HG03066 (cell line): Measurements from ENCODE around the gene NME2.

ENCODE experiments used
- ATAC-seq: cut with Tn5 transposase; IDR thresholded peaks from one replicate; pipeline ENCODE4 v1.9.1; 2021; ENCODE audit warnings: low read depth; ENCODE audit not compliant: unreplicated experiment

The NME2 gene

DNA sequence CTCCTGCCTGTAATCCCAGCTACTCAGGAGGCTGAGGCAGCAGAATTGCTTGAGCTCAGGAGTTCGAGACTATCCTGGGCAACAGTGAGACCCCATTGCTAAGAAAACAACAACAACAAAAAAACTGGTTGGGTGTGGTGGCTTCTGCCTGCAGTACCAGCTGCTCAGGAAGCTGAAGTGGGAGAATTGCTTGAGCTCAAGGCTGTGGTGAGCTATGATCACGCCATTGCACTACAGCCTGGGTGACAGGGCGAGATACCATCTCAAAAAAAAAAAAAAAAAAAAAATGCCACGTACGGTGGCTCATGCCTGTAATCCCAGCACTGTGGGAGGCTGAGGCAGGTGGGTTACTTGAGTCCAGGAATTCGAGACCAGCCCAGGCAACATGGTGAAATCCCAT, 34.1 kb downstream of the NME2 start:
- ATAC-seq = no peak

DNA sequence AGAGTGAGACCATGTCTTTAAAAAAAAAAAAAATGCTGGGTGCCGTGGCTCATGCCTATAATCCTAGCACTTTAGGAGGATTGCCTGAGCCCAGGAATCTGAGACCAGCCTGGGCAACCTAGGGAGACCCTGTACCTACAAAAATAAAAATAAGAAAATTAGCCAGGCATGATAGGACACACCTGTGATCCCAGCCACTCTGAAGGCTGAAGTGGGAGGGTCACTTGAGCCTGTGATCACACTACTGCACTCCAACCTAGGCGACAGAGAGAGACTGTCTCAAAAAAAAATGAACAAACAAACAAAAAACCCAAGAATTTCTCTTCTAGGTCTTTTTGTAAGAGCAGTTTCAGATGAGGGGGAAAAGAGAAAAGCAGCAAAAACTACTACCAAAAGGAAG, 34.6 kb downstream of the NME2 start:
- ATAC-seq = no peak

DNA sequence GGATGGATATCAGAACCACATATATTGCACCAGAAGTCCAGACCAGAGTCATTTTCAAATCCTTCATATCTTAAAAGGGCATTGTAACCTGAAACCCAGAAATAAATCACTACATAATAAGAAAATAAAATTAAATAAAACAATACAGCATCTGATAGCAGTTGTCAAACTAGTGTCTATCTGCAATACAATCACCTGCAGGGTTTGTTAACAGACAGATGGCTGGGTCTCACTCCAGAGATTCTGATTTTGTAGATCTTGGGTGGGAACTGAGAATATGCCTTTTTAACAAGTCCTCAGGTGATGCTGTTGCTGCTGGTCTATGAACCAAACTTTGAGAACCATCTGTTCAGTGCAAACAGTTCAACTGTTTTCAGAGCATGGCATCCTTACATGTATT, 37.6 kb downstream of the NME2 start:
- ATAC-seq = no peak

DNA sequence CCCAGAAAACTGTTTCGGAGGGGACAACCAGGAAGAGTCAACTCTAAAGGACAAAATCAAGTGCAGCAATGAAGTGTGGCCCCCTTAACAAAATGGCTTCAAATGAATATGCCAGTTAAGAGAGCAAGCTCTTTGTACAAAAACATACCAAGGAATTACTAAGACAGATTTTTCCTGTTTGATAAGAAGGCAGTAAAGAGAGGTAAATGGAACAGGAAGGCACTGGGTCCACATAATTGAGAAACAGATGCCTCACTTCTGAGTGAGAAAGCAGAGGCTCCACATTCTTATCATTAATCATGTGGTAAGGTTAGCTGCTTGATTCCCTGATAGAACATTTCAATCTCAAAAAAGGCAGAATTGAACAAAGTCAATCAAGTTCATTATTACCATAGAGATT, 48.7 kb downstream of the NME2 start:
- no peak for ATAC-seq

DNA sequence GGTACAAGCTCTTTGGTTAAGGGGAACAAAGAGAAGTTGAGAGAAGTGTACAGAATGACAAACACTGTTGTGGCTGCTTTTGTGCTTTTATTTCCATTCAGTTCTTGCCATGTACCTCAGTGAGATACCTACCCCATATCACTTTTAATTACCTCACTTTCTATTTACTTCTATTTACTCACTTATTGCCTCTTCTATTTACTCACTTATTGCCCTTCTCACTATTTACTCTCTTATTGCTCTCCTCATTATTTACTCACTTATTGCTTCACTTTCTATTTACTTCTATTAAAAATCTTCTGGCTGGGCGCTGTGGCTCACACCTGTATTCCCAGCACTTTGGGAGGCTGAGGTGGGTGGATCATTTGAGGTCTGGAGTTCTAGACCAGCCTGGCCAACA, 51.7 kb downstream of the NME2 start:
- no peak for ATAC-seq

DNA sequence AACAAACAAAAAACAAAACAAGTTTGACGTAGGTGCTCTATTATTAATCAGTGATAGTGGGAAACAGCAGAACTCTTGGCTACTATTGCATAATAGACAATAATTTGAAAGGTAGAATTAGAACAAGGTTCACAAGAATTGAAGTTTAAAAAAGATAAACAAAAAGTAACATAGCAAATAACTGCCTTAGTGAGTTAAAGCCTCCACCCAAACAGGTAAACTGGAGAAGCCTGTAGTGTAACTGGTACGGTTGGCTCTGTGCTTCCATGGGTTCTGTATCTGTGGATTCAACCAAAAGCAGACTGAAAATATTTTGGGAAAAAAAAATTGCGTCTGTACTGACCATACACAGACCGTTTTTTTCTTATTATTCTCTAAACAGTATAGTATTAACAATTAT, 55.1 kb downstream of the NME2 start:
- ATAC-seq = no peak
